PC-3 (cell line): ENCODE measurements around the gene INTS6L.

Experiments
- CTCF ChIP-seq: fragments of 300-600 bp; sonication (generic); conservative IDR thresholded peaks from 2 replicates; pipeline ENCODE4 v1.5.1; 2017; ENCODE audit warnings: antibody characterized with exemption, low read depth, mild to moderate bottlenecking, low read length
- EZH2 ChIP-seq: fragments of 300-600 bp; sonication (generic); IDR thresholded peaks from one replicate; pipeline ENCODE4 v1.6.1; 2017; ENCODE audit warnings: antibody characterized with exemption, mild to moderate bottlenecking, low read length; ENCODE audit not compliant: unreplicated experiment
- EZH2phosphoT487 ChIP-seq: fragments of 300-600 bp; sonication (generic); IDR thresholded peaks from 2 replicates; pipeline ENCODE4 v1.6.1; 2018; ENCODE audit warnings: mild to moderate bottlenecking, antibody characterized with exemption, low read length, borderline replicate concordance

- TF ChIP-seq CTCF (peak; percentile 72), EZH2 (no peak), EZH2phosphoT487 (no peak)
Observed at GRCh38 chrX:135596495-135596894, 76.0 kb downstream of the INTS6L start.
